CD4-positive, alpha-beta T cell treated with Interleukin-21 for 1 hour (primary cell): ENCODE results near the gene TMEM130.

ENCODE experiments used
- DNase-seq: peaks from one replicate; pipeline ENCODE4 v3.0.0-alpha.2; 2020

TMEM130 gene

GRCh38 chr7:98869597-98870120 lies at the start of gene TMEM130:
TMEM130 (minus strand) TSS chr7:98870014; CDS start chr7:98869861, 153 bp downstream.
- no peak for DNase-seq

GRCh38 chr7:98917331-98917730 lies 47.5 kb upstream of the TMEM130 start:
- no peak for DNase-seq

GRCh38 chr7:98913612-98914011 lies 43.8 kb upstream of the TMEM130 start:
- no peak for DNase-seq

- no peak for DNase-seq
Measured at GRCh38 chr7:98913026-98913425, 43.2 kb upstream of the TMEM130 start.

GRCh38 chr7:98911916-98912315 lies 42.1 kb upstream of the TMEM130 start:
- DNase-seq, result no peak

- DNase-seq, result no peak
Measured at GRCh38 chr7:98910427-98910826, 40.6 kb upstream of the TMEM130 start.

- no peak for DNase-seq
Measured at GRCh38 chr7:98909487-98909886, 39.7 kb upstream of the TMEM130 start.

GRCh38 chr7:98908585-98908984 lies 38.8 kb upstream of the TMEM130 start:
- no peak for DNase-seq

GRCh38 chr7:98907570-98907969 lies 37.8 kb upstream of the TMEM130 start:
- DNase-seq, result no peak

- DNase-seq, result no peak
Measured at GRCh38 chr7:98903246-98903645, 33.4 kb upstream of the TMEM130 start.

- no peak for DNase-seq
Measured at GRCh38 chr7:98902523-98902922, 32.7 kb upstream of the TMEM130 start.

GRCh38 chr7:98900815-98901214 lies 31.0 kb upstream of the TMEM130 start:
- DNase-seq, result no peak

- DNase-seq, result no peak
Measured at GRCh38 chr7:98899816-98900215, 30.0 kb upstream of the TMEM130 start.

- DNase-seq, result no peak
Measured at GRCh38 chr7:98892609-98893008, 22.8 kb upstream of the TMEM130 start.

GRCh38 chr7:98887038-98887437 lies 17.2 kb upstream of the TMEM130 start:
- DNase-seq, result no peak

GRCh38 chr7:98884416-98884815 lies 14.6 kb upstream of the TMEM130 start:
- no peak for DNase-seq

- no peak for DNase-seq
Measured at GRCh38 chr7:98881561-98882315, 11.9 kb upstream of the TMEM130 start.

GRCh38 chr7:98880485-98880884 lies 10.7 kb upstream of the TMEM130 start:
- DNase-seq, result no peak

- DNase-seq, result no peak
Measured at GRCh38 chr7:98879979-98880315, 10.1 kb upstream of the TMEM130 start.

- peak; percentile 84 for DNase-seq
Measured at GRCh38 chr7:98879198-98879978, 9.6 kb upstream of the TMEM130 start.

- peak; percentile 79 for DNase-seq
Measured at GRCh38 chr7:98878365-98879197, 8.8 kb upstream of the TMEM130 start, which contains the start of gene TRRAP. TRRAP (plus strand) TSS chr7:98878532; CDS start chr7:98881151, 2,619 bp downstream.

- DNase-seq, result no peak
Measured at GRCh38 chr7:98877692-98878364, 8.0 kb upstream of the TMEM130 start.

GRCh38 chr7:98877146-98877545 lies 7.3 kb upstream of the TMEM130 start:
- no peak for DNase-seq
